GM12878 (cell line): Measurements from ENCODE around the gene C19orf81. TPM values are rescaled to one million over a fixed set of nuclear protein-coding genes. Genes with fewer than 3 reads are reported as not detected.
"Not testable (repeated sequence)": the region's sequence is repeated elsewhere in the genome, so short reads cannot be mapped to it uniquely, and the experiment has no call there.

Experiments used
- ATAC-seq: fragments of 200-7000 bp; cut with Tn5 transposase; 3 replicates; pipeline ENCODE4 v1.9.1; 2020; ENCODE audit warnings: mild to moderate bottlenecking, moderate library complexity
- BruUV-seq: library from RNA; stranded (reverse); fragments of 400-500 nt; replicated peaks from 2 replicates; lab custom pipeline; 2021; lab: Mats Ljungman, UMichigan
- CTCF ChIA-PET: fragments of 300-600 bp; sonication (Branson Sonifier 250); formaldehyde crosslinking; extraction: SDS; loops from one replicate; lab custom pipeline; 2021; ENCODE audit warnings: inconsistent platforms; lab: Yijun Ruan, JAX
- POLR2A ChIA-PET: fragments of 350-600 bp; formaldehyde crosslinking; extraction: SDS; loops from one replicate; lab custom pipeline; 2021; ENCODE audit warnings: inconsistent platforms; lab: Charles Lee
- RAD21 ChIA-PET: fragments of 300-600 bp; sonication (Branson Sonifier 250); formaldehyde crosslinking; loops from one replicate; lab custom pipeline; 2023; ENCODE audit warnings: antibody characterized with exemption; ENCODE audit not compliant: unreplicated experiment; lab: Charles Lee
- SMC1A ChIA-PET: fragments of 300-600 bp; sonication (Branson Sonifier 250); formaldehyde crosslinking; loops from one replicate; lab custom pipeline; 2023; ENCODE audit not compliant: unreplicated experiment, uncharacterized antibody; lab: Charles Lee
- DNase-seq: peaks from one replicate; pipeline ENCODE4 v3.0.0-alpha.2; 2011; ENCODE audit warnings: low read depth, low spot score
- FAIRE-seq: peaks from 3 replicates; lab custom pipeline; 2011; peaks lifted over from hg19 to GRCh38; lab: Jason Lieb, UNC
- H2AFZ ChIP-seq: 2 replicates; pipeline ENCODE4 v1.6.0; 2011; ENCODE audit warnings: low read depth, low read length, control low read depth; ENCODE audit not compliant: control insufficient read depth
- H3K27ac ChIP-seq: 2 replicates; pipeline ENCODE4 v1.5.1; 2011; ENCODE audit warnings: control low read depth; ENCODE audit not compliant: control insufficient read depth, insufficient read depth
- H3K27me3 ChIP-seq, 2 experiments: replicated peaks in 1 of 2; 2 replicates each; pipeline versions ENCODE4 v1.6.0 to v1.6.1; 2011; ENCODE audit warnings: low read length in 1 of 2; ENCODE audit not compliant: control insufficient read depth in 2 of 2, insufficient read depth in 2 of 2
- H3K36me3 ChIP-seq, 2 experiments: 2 replicates each; pipeline ENCODE4 v1.5.1; 2011; ENCODE audit warnings: low read length in 1 of 2; ENCODE audit not compliant: control insufficient read depth in 2 of 2, insufficient read depth in 2 of 2
- H3K4me1 ChIP-seq: 2 replicates; pipeline ENCODE4 v1.6.1; 2011; ENCODE audit warnings: mild to moderate bottlenecking, low read length, moderate library complexity, mixed read lengths; ENCODE audit not compliant: control insufficient read depth, insufficient read depth
- H3K4me2 ChIP-seq: 2 replicates; pipeline ENCODE4 v1.6.0; 2011; ENCODE audit warnings: control low read depth; ENCODE audit not compliant: control insufficient read depth, insufficient read depth
- H3K4me3 ChIP-seq: fragments of 200-600 bp; sonication (generic); 2 replicates; pipeline ENCODE4 v1.5.1; 2016
- H3K79me2 ChIP-seq: 2 replicates; pipeline ENCODE4 v1.6.0; 2011; ENCODE audit warnings: low read length; ENCODE audit not compliant: control insufficient read depth, insufficient read depth
- H3K9ac ChIP-seq: 2 replicates; pipeline ENCODE4 v1.8.0; 2011; ENCODE audit warnings: low read length, control low read depth, mixed read lengths; ENCODE audit not compliant: control insufficient read depth, insufficient read depth
- H3K9me3 ChIP-seq: replicated peaks from 3 replicates; pipeline ENCODE4 v1.5.1; 2011; ENCODE audit warnings: mild to moderate bottlenecking, low read length; ENCODE audit not compliant: control insufficient read depth, insufficient read depth
- H4K20me1 ChIP-seq: 2 replicates; pipeline ENCODE4 v1.6.0; 2011; ENCODE audit not compliant: control insufficient read depth, insufficient read depth
- CHD4 ChIP-seq: fragments of 200-600 bp; sonication (generic); IDR thresholded peaks from 2 replicates; pipeline ENCODE4 v1.6.1; 2016; ENCODE audit warnings: mild to moderate bottlenecking
- NBN ChIP-seq: fragments of 450-650 bp; IDR thresholded peaks from 2 replicates; pipeline ENCODE4 v1.6.1; 2016
- RAD21 ChIP-seq: IDR thresholded peaks from 2 replicates; pipeline ENCODE4 v1.6.1; 2011; ENCODE audit warnings: mild to moderate bottlenecking, low read depth, low read length, moderate library complexity; ENCODE audit not compliant: insufficient read depth
- SIN3A ChIP-seq: IDR thresholded peaks from 2 replicates; pipeline ENCODE4 v1.6.1; 2012; ENCODE audit warnings: low read depth, low read length, improper control_type of control experiment
- TAF1 ChIP-seq: IDR thresholded peaks from 2 replicates; pipeline ENCODE4 v1.6.1; 2011; ENCODE audit warnings: mild to moderate bottlenecking, low read depth, low read length, borderline replicate concordance
- WGBS: methylation state at CpG from one replicate; pipeline ENCODE4 v1.1.6; 2016; ENCODE audit warnings: low lambda C conversion rate; ENCODE audit not compliant: insufficient replicate concordance, insufficient coverage; ENCODE audit errors: missing lambda C conversion rate; 5-methylcytosine and 5-hydroxymethylcytosine counted together
- in situ Hi-C: fragments of 300-500 bp; cut with MboI; formaldehyde crosslinking; loops from 9 replicates; pipeline ENCODE4 v1.14.3; 2018; ENCODE audit warnings: mixed read lengths
- intact Hi-C: fragments of 100-400 bp; cut with micrococcal nuclease; formaldehyde crosslinking; loops from one replicate; pipeline ENCODE4 v1.14.2; 2022; ENCODE audit not compliant: unreplicated experiment
- polyA plus RNA-seq, 11 experiments: library from polyadenylated mRNA; depleted of rRNA in 4 of 11; unstranded in 6 of 11; stranded (reverse) in 5 of 11; fragments of >200 nt; fragmentation: Nextera tagmentation in 4 of 11; fragmentation: Illumina TruSeq in 1 of 11; extraction: Ambion mirVana in 4 of 11; extraction: Trizol in 1 of 11; gene quantifications; 1 replicate in 1 of 11; 2 replicates in 10 of 11; pipeline versions ENCODE4 v1.2.1 to v1.2.3, GENCODE V29; 2011 to 2016; ENCODE audit warnings: inconsistent platforms in 2 of 11, missing spikeins in 2 of 11, low read depth in 1 of 11
- total RNA-seq, 4 experiments: library from RNA; depleted of rRNA in 3 of 4; stranded (reverse); fragments of >200 nt in 3 of 4; fragmentation: Illumina TruSeq in 1 of 4; extraction: Trizol in 1 of 4; gene quantifications; 2 replicates each; pipeline versions ENCODE4 v1.2.1 to v1.2.3, GENCODE V29; 2013 to 2021
- TF ChIP-seq, protein P1 (sequence below): fragments of 450-650 bp; formaldehyde crosslinking; IDR thresholded peaks from 2 replicates; pipeline ENCODE4 v1.4.0; 2022; ENCODE audit warnings: mild to moderate bottlenecking, moderate library complexity
- TF ChIP-seq, protein P2 (sequence below): fragments of 450-650 bp; IDR thresholded peaks from 2 replicates; pipeline ENCODE4 v1.6.1; 2017; ENCODE audit warnings: low read depth, mild to moderate bottlenecking, moderate library complexity

Gene C19orf81
- total and polyA plus RNA-seq, 10 of the 15 experiments (the other 5 are each of a cell fraction or from before 2014, with no cell fraction given) = 0.69 TPM; not detected in 9

DNA sequence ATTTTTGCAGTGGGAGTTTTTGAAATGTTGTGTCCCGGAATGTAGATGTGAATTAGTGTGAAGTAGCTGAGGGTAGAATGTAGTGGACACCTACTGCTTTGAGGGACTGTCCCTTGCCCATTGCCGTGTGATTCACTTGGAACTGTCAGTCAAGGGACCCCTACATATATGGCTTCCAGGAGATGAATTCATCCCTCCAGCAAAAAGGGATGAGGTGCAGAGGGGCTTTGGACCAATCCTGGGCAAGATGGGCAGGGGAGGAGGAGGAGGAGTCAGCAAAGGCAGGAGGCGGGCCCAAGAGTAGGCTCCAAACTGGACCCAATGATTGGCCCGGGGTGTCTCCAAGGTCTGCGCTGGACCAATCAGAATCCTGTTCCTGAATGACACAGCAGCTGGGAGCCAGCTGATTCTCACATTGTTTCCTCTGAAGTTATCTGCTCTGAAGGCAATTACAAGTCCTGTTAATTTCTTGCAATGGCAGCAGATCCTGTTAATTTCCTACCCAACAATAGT, 28.8 kb upstream of the C19orf81 start:
- WGBS = 62% methylated on average over 2 of the region's 5 CpGs
- H2AFZ ChIP-seq, FAIRE-seq, H3K9me3 ChIP-seq, RAD21 ChIA-PET, BruUV-seq, H3K4me1 ChIP-seq, H3K36me3 ChIP-seq, POLR2A ChIA-PET, CTCF ChIA-PET, H3K4me3 ChIP-seq, in situ Hi-C loops, H3K27me3 ChIP-seq, SMC1A ChIA-PET, ATAC-seq, H3K79me2 ChIP-seq, intact Hi-C loops, H3K27ac ChIP-seq, H3K4me2 ChIP-seq, H3K9ac ChIP-seq, DNase-seq, H4K20me1 ChIP-seq: not testable (repeated sequence)

DNA sequence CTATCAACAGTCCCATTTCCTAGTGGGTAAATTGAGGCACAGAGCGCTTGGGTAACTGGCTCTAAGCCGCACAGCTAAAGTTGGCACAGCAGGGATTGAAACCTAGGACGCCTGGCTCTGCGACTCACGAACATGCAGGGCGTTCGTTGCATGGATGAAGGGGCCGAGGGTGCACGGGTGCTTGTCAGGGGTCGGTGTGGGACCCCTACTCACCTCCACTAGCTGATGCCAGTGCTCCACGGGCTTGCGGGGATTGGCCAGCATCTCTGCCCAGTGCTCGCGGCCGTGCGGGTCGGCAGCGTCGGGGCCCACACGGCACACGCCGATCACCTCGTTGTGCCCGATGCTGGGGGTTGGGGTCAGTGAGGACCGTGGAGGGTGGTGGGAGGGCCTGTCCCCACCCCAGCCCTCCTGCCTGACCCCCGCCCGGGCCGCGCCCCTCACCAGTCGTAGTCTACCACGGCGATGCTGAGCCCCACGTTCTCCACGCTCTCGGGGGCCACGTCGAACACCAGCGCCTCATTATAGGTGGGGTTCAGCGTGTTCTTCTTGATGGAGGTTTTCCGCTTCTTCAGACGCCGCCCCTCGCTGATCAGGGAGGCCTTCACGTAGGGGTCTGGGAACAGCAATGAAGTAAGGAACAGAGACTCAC, 24.2 kb upstream of the C19orf81 start:
- H3K27ac ChIP-seq = no peak overlapping the region
- no peaks in the 10 kb centered on the region for H3K9me3 ChIP-seq
- H3K4me3 ChIP-seq = no peak overlapping the region
- H3K27me3 ChIP-seq = no peaks in the 10 kb centered on the region
- RAD21 ChIA-PET = no interaction called here
- in situ Hi-C loops (no loop called here), intact Hi-C loops (no loop called here)
- CTCF ChIA-PET = no interaction called here
- DNase-seq (no peak), ATAC-seq (no peak), FAIRE-seq (no peak)
- no peak overlapping the region for H3K9ac ChIP-seq
- POLR2A ChIA-PET = interaction anchor here (0.6 kb wide), 1 partner anchor 989 kb away, joined by 4 read pairs; no protein-coding TSS in a partner anchor
- H3K36me3 ChIP-seq = no peaks in the 10 kb centered on the region
- H3K79me2 ChIP-seq = no peaks in the 10 kb centered on the region
- H4K20me1 ChIP-seq = no peaks in the 10 kb centered on the region
- no peak overlapping the region for H2AFZ ChIP-seq
- BruUV-seq = no TSS peak
- SMC1A ChIA-PET = no interaction called here
- WGBS = 63% methylated on average over 30 of the region's 44 CpGs
- no peak overlapping the region for H3K4me2 ChIP-seq
- no peaks in the 10 kb centered on the region for H3K4me1 ChIP-seq
- TF ChIP-seq SIN3A = no peak
- TF ChIP-seq RAD21 = no peak
- no peak for TF ChIP-seq TAF1
- TF ChIP-seq CHD4 = no peak
- TF ChIP-seq, protein P1, sequence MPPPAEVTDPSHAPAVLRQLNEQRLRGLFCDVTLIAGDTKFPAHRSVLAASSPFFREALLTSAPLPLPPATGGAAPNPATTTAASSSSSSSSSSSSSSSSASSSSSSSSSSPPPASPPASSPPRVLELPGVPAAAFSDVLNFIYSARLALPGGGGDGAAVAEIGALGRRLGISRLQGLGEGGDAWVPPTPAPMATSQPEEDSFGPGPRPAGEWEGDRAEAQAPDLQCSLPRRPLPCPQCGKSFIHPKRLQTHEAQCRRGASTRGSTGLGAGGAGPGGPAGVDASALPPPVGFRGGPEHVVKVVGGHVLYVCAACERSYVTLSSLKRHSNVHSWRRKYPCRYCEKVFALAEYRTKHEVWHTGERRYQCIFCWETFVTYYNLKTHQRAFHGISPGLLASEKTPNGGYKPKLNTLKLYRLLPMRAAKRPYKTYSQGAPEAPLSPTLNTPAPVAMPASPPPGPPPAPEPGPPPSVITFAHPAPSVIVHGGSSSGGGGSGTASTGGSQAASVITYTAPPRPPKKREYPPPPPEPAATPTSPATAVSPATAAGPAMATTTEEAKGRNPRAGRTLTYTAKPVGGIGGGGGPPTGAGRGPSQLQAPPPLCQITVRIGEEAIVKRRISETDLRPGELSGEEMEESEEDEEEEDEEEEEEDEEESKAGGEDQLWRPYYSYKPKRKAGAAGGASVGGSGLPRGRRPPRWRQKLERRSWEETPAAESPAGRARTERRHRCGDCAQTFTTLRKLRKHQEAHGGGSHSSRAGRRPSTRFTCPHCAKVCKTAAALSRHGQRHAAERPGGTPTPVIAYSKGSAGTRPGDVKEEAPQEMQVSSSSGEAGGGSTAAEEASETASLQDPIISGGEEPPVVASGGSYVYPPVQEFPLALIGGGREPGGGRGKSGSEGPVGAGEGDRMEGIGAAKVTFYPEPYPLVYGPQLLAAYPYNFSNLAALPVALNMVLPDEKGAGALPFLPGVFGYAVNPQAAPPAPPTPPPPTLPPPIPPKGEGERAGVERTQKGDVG = no peak
- TF ChIP-seq, protein P2, sequence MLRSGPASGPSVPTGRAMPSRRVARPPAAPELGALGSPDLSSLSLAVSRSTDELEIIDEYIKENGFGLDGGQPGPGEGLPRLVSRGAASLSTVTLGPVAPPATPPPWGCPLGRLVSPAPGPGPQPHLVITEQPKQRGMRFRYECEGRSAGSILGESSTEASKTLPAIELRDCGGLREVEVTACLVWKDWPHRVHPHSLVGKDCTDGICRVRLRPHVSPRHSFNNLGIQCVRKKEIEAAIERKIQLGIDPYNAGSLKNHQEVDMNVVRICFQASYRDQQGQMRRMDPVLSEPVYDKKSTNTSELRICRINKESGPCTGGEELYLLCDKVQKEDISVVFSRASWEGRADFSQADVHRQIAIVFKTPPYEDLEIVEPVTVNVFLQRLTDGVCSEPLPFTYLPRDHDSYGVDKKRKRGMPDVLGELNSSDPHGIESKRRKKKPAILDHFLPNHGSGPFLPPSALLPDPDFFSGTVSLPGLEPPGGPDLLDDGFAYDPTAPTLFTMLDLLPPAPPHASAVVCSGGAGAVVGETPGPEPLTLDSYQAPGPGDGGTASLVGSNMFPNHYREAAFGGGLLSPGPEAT = no peak
- TF ChIP-seq NBN = no peak
